Keratinocyte (primary cell): Measurements from ENCODE around the gene MIPOL1.

Experiments
- EZH2 ChIP-seq: IDR thresholded peaks from one replicate; pipeline ENCODE4 v1.6.1; 2012; ENCODE audit warnings: inconsistent platforms, mild to moderate bottlenecking, low read length, moderate library complexity
- TF ChIP-seq, protein P1 (sequence below), 3 experiments: IDR thresholded peaks in 1 of 3; conservative IDR thresholded peaks in 1 of 3; optimal IDR thresholded peaks in 1 of 3; 2 replicates in 2 of 3; 3 replicates in 1 of 3; pipeline versions ENCODE3 to v1.5.1; 2011; ENCODE audit warnings: low read length in 3 of 3, mild to moderate bottlenecking in 3 of 3, moderate library complexity in 2 of 3, control low read depth in 1 of 3, inconsistent platforms in 1 of 3; ENCODE audit not compliant: insufficient read depth in 2 of 3; ENCODE audit errors: extremely low read depth in 1 of 3

DNA sequence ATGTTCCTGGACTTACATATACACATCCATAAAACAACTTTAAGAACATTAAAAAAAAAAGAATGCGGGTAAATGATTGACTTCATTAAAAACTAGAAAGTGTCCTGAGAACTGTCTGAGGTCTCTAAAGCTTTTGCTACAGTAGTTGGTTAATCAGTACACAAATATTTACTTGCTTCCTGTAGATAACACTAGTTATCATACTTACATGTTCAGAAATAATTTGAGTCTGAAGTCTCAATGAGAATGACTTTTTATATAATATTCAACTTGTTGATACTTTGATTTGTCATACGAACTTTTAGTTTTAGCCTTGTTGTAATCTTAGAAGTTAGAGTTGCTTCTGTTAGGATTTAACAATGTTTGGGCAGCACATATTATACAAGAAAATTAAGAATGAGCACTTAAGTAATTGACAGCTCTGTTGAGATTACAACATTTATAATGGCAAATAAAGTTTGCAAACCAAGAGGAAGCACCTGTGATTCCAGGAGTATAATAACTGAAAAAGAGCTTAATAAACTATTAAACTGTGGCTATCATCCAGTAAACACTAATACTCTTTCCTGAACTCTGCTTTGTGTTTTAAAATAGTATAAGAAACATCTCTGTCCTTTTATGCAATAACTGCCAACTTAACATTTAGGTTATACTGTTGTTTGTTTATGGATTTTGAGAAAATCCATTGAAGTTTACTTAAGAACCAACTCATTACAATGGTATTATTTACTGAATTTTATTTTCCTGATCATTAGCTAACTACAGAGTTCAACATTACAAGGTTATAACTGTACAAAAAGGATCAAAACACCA, 131.7 kb downstream of the MIPOL1 start:
- TF ChIP-seq, protein P1, sequence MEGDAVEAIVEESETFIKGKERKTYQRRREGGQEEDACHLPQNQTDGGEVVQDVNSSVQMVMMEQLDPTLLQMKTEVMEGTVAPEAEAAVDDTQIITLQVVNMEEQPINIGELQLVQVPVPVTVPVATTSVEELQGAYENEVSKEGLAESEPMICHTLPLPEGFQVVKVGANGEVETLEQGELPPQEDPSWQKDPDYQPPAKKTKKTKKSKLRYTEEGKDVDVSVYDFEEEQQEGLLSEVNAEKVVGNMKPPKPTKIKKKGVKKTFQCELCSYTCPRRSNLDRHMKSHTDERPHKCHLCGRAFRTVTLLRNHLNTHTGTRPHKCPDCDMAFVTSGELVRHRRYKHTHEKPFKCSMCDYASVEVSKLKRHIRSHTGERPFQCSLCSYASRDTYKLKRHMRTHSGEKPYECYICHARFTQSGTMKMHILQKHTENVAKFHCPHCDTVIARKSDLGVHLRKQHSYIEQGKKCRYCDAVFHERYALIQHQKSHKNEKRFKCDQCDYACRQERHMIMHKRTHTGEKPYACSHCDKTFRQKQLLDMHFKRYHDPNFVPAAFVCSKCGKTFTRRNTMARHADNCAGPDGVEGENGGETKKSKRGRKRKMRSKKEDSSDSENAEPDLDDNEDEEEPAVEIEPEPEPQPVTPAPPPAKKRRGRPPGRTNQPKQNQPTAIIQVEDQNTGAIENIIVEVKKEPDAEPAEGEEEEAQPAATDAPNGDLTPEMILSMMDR (optimal IDR thresholded peaks at IDR 0.05 in 1 of 3, IDR thresholded peaks at IDR 0.05 in 1 of 3, conservative IDR thresholded peaks at IDR 0.05 in 1 of 3; ENCODE audit: extremely low read depth in 1 of 3, insufficient read depth in 2 of 3, low read length in 3 of 3): no peak
- no peak for TF ChIP-seq EZH2
